HG03342 (cell line): ENCODE data around the gene KSR2.

ENCODE experiments used
- ATAC-seq: cut with Tn5 transposase; IDR thresholded peaks from one replicate; pipeline ENCODE4 v1.9.1; 2021; ENCODE audit warnings: mild to moderate bottlenecking, moderate library complexity; ENCODE audit not compliant: unreplicated experiment

The KSR2 gene

GRCh38 chr12:117473856-117474255 is 494.9 kb downstream of the KSR2 start:
- ATAC-seq, result no peak

GRCh38 chr12:117472983-117473382 is 495.8 kb downstream of the KSR2 start:
- no peak for ATAC-seq

GRCh38 chr12:117470804-117471203 is 498.0 kb downstream of the KSR2 start:
- ATAC-seq, result no peak

- ATAC-seq, result no peak
Observed at GRCh38 chr12:117469883-117470483, 498.8 kb downstream of the KSR2 start.

- ATAC-seq, result no peak
Observed at GRCh38 chr12:117468016-117468415, 500.8 kb downstream of the KSR2 start.

- ATAC-seq, result no peak
Observed at GRCh38 chr12:117467588-117467987, 501.2 kb downstream of the KSR2 start.

- no peak for ATAC-seq
Observed at GRCh38 chr12:117466677-117467362, 502.0 kb downstream of the KSR2 start.

GRCh38 chr12:117461732-117462131 is 507.1 kb downstream of the KSR2 start:
- ATAC-seq, result no peak

GRCh38 chr12:117459229-117459628 is 509.6 kb downstream of the KSR2 start:
- no peak for ATAC-seq

GRCh38 chr12:117457189-117457588 is 511.6 kb downstream of the KSR2 start:
- no peak for ATAC-seq

GRCh38 chr12:117456076-117456475 is 512.7 kb downstream of the KSR2 start:
- ATAC-seq, result no peak

GRCh38 chr12:117453961-117454360 is 514.8 kb downstream of the KSR2 start:
- ATAC-seq, result no peak

GRCh38 chr12:117452112-117452511 is 516.7 kb downstream of the KSR2 start:
- no peak for ATAC-seq

GRCh38 chr12:117450209-117450608 is 518.6 kb downstream of the KSR2 start:
- no peak for ATAC-seq

- ATAC-seq, result no peak
Observed at GRCh38 chr12:117447665-117448366, 521.0 kb downstream of the KSR2 start.

- ATAC-seq, result no peak
Observed at GRCh38 chr12:117444781-117445180, 524.0 kb downstream of the KSR2 start.

- ATAC-seq, result no peak
Observed at GRCh38 chr12:117441751-117442150, 527.0 kb downstream of the KSR2 start.

GRCh38 chr12:117440384-117440783 is 528.4 kb downstream of the KSR2 start:
- no peak for ATAC-seq

- no peak for ATAC-seq
Observed at GRCh38 chr12:117439531-117440001, 529.2 kb downstream of the KSR2 start.

GRCh38 chr12:117438809-117439208 is 530.0 kb downstream of the KSR2 start:
- ATAC-seq, result no peak

GRCh38 chr12:117437516-117438255 is 531.1 kb downstream of the KSR2 start:
- no peak for ATAC-seq
